Lung (tissue), 16 donors: ENCODE measurements around the gene RAB26. TPM values are rescaled to one million over a fixed set of nuclear protein-coding genes. Genes with fewer than 3 reads are reported as not detected.
"Not testable (repeated sequence)": the region's sequence is repeated elsewhere in the genome, so short reads cannot be mapped to it uniquely, and the experiment has no call there.

Experiments
- ATAC-seq: fragments of 200-7000 bp; cut with Tn5 transposase; one replicate; pipeline ENCODE4 v1.9.1; 2020; ENCODE audit warnings: moderate number of reproducible peaks; ENCODE audit not compliant: insufficient read depth, low FRiP score
- DNase-seq, 3 donors: peaks; one replicate each; pipeline ENCODE4 v3.0.0-alpha.2; 2013 to 2017
- H3K27ac ChIP-seq, 2 donors: one replicate each; pipeline ENCODE4 v1.5.1; 2013; ENCODE audit warnings: mild to moderate bottlenecking in 2 of 2, moderate library complexity in 2 of 2, control low read depth in 1 of 2, inconsistent platforms in 1 of 2, low read depth in 1 of 2, low read length in 1 of 2
- H3K27me3 ChIP-seq, 3 donors: one replicate each; pipeline ENCODE4 v1.5.1; 2013; ENCODE audit warnings: low read length in 2 of 3; ENCODE audit not compliant: control insufficient read depth in 3 of 3, insufficient read depth in 3 of 3
- H3K36me3 ChIP-seq, 4 donors: one replicate each; pipeline ENCODE4 v1.5.1; 2013; ENCODE audit warnings: low read length in 4 of 4, mild to moderate bottlenecking in 1 of 4, moderate library complexity in 1 of 4; ENCODE audit not compliant: control insufficient read depth in 4 of 4, insufficient read depth in 4 of 4
- H3K4me1 ChIP-seq, 5 donors: one replicate each; pipeline ENCODE4 v1.5.1; 2013; ENCODE audit warnings: low read length in 5 of 5, mild to moderate bottlenecking in 2 of 5, moderate library complexity in 1 of 5; ENCODE audit not compliant: control insufficient read depth in 5 of 5, insufficient read depth in 5 of 5
- H3K4me3 ChIP-seq: one replicate; pipeline ENCODE4 v1.5.1; 2013; ENCODE audit warnings: mild to moderate bottlenecking, control low read depth, moderate library complexity
- H3K9ac ChIP-seq, 2 donors: one replicate each; pipeline ENCODE4 v1.5.1; 2013; ENCODE audit warnings: low read length in 2 of 2, control low read depth in 1 of 2; ENCODE audit not compliant: insufficient read depth in 1 of 2
- H3K9me3 ChIP-seq, 4 donors: one replicate each; pipeline ENCODE4 v1.5.1; 2013; ENCODE audit warnings: low read length in 3 of 4, mild to moderate bottlenecking in 1 of 4, moderate library complexity in 1 of 4; ENCODE audit not compliant: control insufficient read depth in 4 of 4, insufficient read depth in 3 of 4
- WGBS, 2 donors: extraction: QIAGEN DNeasy Blood & Tissue Kit; methylation state at CpG; one replicate each; pipeline ENCODE4 v1.1.7; 2013; 5-methylcytosine and 5-hydroxymethylcytosine counted together
- long read RNA-seq, 5 donors: transcript quantifications; one replicate each; lab custom pipeline, GENCODE V29; 2026
- polyA plus RNA-seq, 2 donors: library from polyadenylated mRNA; stranded (reverse); fragments of 200-250 nt; gene quantifications; one replicate each; pipeline ENCODE4 v1.2.1, GENCODE V29; 2013
- total RNA-seq, 2 donors: library from RNA; depleted of rRNA in 1 of 2; stranded (reverse); fragments of >200 nt in 1 of 2; gene quantifications; one replicate each; pipeline ENCODE4 v1.2.1, GENCODE V29; 2014 to 2021
- TF ChIP-seq, protein P1 (sequence below): IDR thresholded peaks from 2 replicates; pipeline ENCODE4 v1.5.1; 2012; ENCODE audit warnings: mild to moderate bottlenecking; ENCODE audit errors: control extremely low read depth, extremely low read depth
- donor health status: control.
- donor health status: control.
- donor health status: Bipolar disorder and iron deficiency.
- donor health status: healthy.
- donor health status: DM: yes; HTN: yes; CAD: no.

The RAB26 gene
- total RNA-seq (under 1 TPM; 0.48 to 0.95 TPM), polyA plus RNA-seq (1 to 10 TPM in 1 of 2 donors, under 1 TPM in 1; 0.30 to 1.0 TPM)
- long read RNA-seq, donor 1, result 0 reads
- long read RNA-seq, donor 2, result 0 reads
- long read RNA-seq, donor 3, result 0 reads
- long read RNA-seq, donor 4, result 0 reads
- long read RNA-seq, donor 5, partial matches to known transcripts, result 137 of 137 reads
- long read RNA-seq, donor 5, other reads (novel, unspliced or antisense), result 0 of 137 reads

GRCh38 chr16:2147981-2148671, at the start of gene RAB26:
RAB26 (plus strand) TSS chr16:2148625; CDS start chr16:2148784, 159 bp downstream.
- WGBS, 2 donors, result 2% methylated on average over 43 to 55 of the region's 55 CpGs
- peak; percentile 67 for ATAC-seq
- Histone ChIP-seq H3K4me3 (no peak within 1 kb of the TSS), H3K27ac (peak within 1 kb of the TSS; percentile 58 to 61), H3K36me3 (peaks cover 0 to 13% (median 6%) of the 10 kb centered on the region in 4 donors), H3K9ac (no peak within 1 kb of the TSS), H3K9me3 (no peaks in the 10 kb centered on the region), H3K27me3 (no peaks in the 10 kb centered on the region), H3K4me1 (peaks cover 0 to 53% (median 23%) of the 10 kb centered on the region in 5 donors)
- TF ChIP-seq, protein P1, sequence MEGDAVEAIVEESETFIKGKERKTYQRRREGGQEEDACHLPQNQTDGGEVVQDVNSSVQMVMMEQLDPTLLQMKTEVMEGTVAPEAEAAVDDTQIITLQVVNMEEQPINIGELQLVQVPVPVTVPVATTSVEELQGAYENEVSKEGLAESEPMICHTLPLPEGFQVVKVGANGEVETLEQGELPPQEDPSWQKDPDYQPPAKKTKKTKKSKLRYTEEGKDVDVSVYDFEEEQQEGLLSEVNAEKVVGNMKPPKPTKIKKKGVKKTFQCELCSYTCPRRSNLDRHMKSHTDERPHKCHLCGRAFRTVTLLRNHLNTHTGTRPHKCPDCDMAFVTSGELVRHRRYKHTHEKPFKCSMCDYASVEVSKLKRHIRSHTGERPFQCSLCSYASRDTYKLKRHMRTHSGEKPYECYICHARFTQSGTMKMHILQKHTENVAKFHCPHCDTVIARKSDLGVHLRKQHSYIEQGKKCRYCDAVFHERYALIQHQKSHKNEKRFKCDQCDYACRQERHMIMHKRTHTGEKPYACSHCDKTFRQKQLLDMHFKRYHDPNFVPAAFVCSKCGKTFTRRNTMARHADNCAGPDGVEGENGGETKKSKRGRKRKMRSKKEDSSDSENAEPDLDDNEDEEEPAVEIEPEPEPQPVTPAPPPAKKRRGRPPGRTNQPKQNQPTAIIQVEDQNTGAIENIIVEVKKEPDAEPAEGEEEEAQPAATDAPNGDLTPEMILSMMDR, result no peak
- peak; percentile 66 to 83 (median 77) for DNase-seq

DNA sequence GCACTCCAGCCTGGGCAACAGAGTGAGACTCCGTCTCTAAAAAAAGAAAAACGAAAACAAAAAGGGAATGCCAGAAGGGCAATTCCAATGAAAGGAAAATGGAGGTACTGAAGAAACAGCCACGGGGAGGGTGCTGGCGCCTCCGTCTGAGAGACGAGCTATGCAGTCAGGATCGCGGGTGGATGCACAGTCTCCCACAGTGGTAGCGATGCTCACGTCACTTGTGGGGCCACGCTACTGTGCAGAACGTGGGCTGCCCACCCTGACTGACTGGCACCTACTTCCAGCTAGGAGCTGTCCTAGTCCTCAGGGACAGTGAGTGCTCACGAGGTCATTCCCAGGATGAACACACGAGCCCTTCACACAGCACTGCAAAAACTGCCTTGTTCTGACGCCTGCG, 46.8 kb upstream of the RAB26 start:
- WGBS, 2 donors, result 93 to 96% methylated on average over 12 to 14 of the region's 16 CpGs
- not testable (repeated sequence) for H3K4me1 ChIP-seq, H3K27me3 ChIP-seq, H3K4me3 ChIP-seq, DNase-seq, H3K27ac ChIP-seq, H3K9ac ChIP-seq, H3K9me3 ChIP-seq, ATAC-seq
- peaks cover 0 to 50% (median 4%) of the 10 kb centered on the region in 4 donors for H3K36me3 ChIP-seq

GRCh38 chr16:2102471-2102870, 46.0 kb upstream of the RAB26 start:
- Histone ChIP-seq H3K4me3 (no peak overlapping the region), H3K27ac (no peak overlapping the region), H3K9ac (no peak overlapping the region), H3K27me3 (no peaks in the 10 kb centered on the region), H3K36me3 (peaks cover 0 to 48% (median 5%) of the 10 kb centered on the region in 4 donors), H3K9me3 (no peaks in the 10 kb centered on the region), H3K4me1 (no peaks in the 10 kb centered on the region)
- no peak for ATAC-seq
- no peak for DNase-seq
- TF ChIP-seq, protein P1, result no peak
- WGBS, 2 donors, result 93 to 96% methylated on average over 16 to 19 of the region's 19 CpGs

GRCh38 chr16:2104464-2104863, 44.0 kb upstream of the RAB26 start:
- DNase-seq, H3K27ac ChIP-seq, ATAC-seq, H3K4me3 ChIP-seq, H3K9ac ChIP-seq, H3K9me3 ChIP-seq, H3K4me1 ChIP-seq, H3K27me3 ChIP-seq: not testable (repeated sequence)
- H3K36me3 ChIP-seq, result peaks cover 0 to 64% (median 3%) of the 10 kb centered on the region in 4 donors
- 93 to 97% methylated on average over 17 to 18 of the region's 20 CpGs for WGBS, 2 donors

DNA sequence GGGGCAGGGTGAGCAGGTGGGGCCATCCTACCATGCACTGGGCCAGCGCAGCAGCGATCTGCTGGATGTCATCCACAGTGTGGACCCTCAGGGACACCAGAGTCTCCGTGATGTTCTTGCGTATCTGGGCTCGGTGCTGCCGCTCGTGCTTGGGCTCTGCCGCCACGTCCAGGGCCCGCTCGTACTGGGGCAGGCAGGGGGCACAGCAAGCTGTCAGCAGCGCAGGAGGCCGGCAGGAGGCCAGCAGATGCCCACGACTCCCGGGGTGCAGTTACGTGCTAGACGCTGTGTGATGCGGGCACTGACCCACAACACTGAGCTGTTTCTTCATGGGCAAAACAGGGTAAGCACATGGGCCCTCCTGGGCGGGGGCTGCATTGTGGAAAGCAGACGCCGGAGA, 43.1 kb upstream of the RAB26 start:
- not testable (repeated sequence) for ATAC-seq, H3K9me3 ChIP-seq, DNase-seq, H3K9ac ChIP-seq, H3K27ac ChIP-seq, H3K4me1 ChIP-seq, H3K27me3 ChIP-seq, H3K4me3 ChIP-seq
- H3K36me3 ChIP-seq, result peaks cover 0 to 64% (median 3%) of the 10 kb centered on the region in 4 donors
- 95 to 98% methylated on average over 12 to 21 of the region's 21 CpGs for WGBS, 2 donors

- DNase-seq, H3K4me3 ChIP-seq, H3K9ac ChIP-seq, H3K27me3 ChIP-seq, H3K4me1 ChIP-seq, H3K9me3 ChIP-seq, H3K27ac ChIP-seq, ATAC-seq: not testable (repeated sequence)
- H3K36me3 ChIP-seq, result peaks cover 0 to 65% (median 3%) of the 10 kb centered on the region in 4 donors
- 78 to 91% methylated on average over 15 to 19 of the region's 22 CpGs for WGBS, 2 donors
These were observed 42.7 kb upstream of the RAB26 start for GRCh38 chr16:2105769-2106168.
